NCI-H146 (cell line): ENCODE results near the gene DCC.

ENCODE experiments used
- DNase-seq: peaks from one replicate; lab custom pipeline; 2025; lab: John Stamatoyannopoulos, UW

Gene DCC

DNA sequence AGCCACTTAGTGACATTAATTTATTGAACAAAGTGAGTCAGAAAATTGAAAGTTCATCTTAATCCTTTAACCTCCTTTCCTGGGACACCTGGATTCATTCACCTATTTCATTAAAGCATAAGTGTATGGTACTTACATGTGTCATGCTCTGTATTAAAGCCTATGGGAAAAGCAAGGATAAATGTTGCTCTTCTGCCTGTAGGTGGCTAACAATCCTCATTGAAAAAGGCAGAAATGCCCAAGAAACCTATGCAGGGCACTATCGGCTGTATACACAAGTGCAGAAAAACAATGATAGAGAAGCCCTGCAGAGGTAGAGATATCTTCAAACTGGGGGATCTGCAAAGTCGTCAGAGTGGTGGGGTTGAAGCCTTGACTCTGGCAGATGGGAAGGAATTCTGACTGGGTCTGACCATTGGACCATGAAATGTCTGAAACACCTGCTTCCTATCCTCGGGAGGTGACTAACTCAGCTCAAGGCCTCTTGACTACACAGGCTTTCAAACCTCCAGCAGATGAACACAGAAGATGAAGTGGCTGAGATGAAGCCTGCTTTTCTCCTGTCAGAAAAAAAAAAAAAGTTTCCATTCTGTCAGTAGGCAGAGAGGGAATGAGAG, 83.1 kb downstream of the DCC start:
- DNase-seq: peak; percentile 49

DNA sequence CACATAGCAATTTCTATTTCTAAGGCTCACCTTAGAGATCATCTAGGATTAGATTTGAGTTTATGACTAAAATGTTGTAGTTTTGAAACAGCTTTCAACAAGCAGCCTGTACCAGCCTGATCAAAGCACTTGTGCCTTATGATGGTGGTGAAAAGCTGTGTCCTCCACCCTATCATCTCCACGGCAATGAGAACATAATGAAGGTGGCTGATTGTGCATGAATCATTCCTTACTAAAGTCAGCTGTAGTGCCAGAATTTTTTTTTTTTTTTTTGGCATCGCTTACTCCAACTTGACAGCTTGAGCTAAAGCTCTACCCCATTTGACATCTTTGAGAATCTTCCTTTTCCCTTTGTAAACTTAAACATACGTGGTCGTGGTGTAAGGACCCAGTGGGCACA, 86.0 kb downstream of the DCC start:
- DNase-seq: peak; percentile 51

DNA sequence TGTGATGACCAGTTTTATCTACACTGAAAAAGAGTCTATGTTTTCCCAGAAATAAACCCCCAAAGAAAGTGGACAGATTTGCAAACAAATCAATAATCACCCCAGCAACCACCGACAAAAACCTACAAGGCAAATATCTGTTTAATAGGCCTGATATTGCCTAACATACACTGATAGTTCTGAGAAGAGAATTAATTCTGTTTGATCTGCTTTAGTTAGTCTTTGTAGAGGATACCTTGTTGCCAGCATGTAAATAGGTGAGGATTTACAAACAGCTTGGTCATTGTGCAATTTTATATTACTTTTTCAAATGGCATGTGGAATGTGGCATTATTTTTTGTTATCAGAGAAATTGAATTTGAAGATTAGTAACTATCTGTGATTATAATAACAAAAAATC, 86.5 kb downstream of the DCC start:
- DNase-seq: peak; percentile 51

DNA sequence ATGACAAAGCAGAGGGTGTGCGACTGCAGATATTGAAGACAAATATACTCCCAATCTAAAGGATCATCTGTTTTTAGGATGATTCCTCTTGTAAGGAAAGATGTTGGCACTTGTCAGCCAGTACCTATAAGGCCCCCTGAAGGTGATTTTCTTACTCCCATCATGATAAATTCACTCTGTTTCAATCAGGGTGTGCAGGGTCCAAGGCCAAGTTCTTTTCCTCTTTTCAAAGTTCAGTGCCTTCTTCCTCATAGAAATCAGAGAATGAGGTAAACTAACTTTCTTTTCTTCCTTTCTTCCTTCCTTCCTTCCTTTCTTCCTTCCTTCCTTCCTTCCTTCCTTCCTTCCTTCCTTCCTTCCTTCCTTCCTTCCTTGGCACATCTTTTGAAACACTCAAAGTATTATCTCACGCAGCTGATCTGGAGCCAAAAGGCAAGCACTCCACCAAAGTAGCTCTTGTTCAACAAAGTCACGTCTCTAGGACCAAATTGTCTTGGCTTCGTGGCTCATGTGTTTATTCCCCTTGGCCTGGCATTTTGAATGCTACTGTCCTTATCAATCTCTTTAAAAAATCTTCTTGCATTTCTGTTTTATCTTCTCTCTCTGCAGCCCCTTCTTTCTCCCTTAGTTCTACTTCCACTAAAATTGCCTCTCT, 87.7 kb downstream of the DCC start:
- DNase-seq: no peak

DNA sequence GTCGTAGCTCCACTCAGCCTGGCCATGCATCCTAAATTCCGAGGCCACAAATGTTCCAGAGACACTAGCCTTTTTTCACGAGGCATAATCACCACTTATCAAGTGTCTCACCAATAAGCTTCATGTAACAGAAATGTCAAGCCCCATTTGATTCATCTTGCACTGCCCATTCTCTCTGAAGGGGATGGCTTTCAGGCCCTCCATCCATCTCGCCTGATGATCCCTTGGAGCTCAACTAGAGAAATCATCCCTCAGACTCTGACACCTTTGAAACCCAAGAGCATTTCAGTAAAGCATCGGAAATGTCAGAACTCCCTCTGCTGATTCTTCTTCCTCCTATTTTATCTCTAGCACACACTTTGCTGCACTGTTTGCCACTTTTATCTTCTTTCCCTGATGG, 91.7 kb downstream of the DCC start:
- no peak for DNase-seq

DNA sequence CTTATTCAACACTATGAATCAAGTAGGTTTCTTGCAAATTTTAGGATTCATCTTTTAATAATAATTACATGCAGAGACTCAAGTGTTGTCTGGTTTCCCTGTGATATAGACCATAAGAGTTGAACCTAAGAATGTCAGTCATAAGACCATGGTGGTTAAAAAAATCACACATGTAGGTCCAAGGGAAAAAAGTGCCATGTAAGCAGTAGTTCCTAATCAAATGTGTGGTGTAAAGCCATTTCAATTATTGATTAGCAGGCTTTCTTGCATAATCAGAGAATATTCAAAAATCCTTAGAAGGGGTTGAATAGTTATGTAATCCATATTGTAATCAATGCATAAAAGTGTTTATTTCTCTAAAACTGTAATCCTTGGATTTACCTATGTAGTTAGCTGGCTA, 93.8 kb downstream of the DCC start:
- no peak for DNase-seq

DNA sequence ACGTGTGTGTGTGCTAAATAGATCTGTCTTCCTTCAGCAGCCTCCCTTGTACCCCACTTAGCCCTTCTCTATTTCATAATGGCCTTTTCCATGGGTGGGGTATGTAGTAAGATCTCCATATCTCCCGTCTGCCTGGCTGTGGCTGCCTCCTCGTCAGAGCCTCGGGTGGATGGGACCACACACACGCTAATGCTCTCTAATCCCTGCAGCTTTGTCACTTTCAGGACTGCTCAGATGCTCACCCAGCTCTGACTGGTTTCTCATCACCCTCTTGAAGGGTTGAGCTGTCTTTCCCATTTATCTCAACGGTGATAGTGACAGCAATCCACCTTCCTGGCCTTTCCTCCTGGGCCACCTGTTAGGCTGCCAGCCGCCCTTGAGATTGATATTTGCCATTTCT, 95.3 kb downstream of the DCC start:
- DNase-seq: no peak

DNA sequence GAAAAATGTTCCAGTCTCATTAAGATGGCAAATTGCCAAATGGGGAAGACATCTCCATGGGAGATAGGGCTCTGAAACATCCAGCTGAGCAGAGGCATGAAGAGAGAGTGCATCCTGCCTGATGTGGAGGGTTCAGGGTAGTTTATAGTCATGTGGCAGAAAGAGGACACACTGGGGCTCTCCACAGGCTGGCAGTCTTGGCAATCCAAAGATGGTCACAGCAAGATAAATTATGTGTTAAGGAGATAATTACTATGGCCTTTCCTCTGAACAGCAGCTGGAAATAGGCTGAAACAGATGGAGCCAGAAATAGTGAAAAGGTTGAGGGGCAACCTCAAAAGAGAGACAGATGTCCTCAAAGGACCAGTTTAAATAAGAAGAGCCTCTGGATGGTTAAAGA, 97.2 kb downstream of the DCC start:
- peak; percentile 50 for DNase-seq

DNA sequence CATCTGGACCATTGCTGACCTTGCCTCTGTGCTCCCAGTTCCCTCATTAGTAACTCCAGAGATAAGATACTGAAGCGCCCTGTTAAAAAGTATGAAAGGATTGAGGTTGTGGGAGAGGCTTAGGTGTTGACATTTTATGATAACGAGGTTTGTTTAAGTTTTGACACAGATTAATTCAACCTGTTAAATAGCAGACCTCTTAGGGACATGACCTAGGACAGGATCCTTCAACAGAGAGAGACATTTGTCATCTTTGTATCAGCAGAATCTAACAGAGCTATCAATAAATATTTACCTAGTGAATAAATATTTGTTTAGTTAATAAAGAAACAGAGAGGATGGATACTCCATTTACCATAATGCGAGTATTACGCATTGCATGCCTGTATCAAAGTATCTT, 99.5 kb downstream of the DCC start:
- peak; percentile 66 for DNase-seq

DNA sequence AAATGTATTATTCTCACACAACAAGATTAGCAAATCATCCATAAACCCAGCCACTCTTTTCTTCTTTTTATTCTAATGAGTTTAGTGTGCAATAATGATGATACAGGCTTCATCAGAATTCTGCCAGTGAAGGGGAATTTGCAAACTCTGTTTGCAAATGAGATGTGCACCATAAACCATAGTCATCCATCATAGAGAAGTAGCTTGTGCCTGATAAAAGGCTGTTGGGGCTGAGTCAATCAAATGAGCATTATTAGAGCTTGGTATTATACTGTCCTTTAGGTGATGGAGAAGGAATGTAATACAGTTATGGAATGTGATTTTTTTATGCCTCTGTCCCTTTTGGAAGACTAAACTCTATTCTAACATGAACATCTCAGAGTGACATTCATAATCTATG, 101.8 kb downstream of the DCC start:
- DNase-seq: no peak

DNA sequence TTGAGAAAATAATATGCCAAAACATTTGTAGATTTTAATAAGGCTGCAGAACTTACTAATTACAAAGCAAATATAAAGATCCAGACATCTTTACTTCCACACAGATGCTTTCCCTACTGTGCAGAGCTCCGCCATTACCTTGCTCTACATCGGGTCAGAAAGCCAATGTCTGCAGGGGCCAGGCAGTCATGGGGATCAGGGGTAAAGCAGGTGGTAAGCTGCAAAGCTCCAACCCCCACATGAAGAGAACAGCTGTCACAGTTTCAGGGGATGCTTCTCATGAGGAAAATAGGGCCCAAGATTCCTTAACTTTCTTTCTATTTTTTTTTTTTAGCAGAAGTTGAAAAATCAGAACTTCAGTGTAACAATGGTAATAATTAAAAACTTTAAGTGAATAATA, 102.7 kb downstream of the DCC start:
- no peak for DNase-seq

DNA sequence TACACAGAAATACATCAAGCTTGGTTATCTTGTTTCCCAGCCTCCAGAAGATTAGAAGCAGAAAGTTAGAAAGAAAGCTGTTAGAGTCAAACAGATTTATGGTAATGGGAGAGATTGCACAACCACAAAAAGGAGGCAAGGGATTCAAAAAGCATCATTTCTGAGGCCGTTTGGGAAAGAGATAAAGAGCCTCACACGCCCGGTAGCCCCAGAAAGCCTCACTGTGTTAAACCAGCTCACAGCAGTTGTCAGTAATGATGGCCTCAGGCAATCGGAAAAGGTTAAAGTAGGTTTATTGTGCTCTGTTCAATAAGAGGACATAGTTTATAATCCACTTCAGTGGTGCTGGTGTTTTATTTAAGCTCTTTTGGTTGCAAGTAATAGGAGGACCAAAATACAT, 111.3 kb downstream of the DCC start:
- DNase-seq: peak; percentile 44

DNA sequence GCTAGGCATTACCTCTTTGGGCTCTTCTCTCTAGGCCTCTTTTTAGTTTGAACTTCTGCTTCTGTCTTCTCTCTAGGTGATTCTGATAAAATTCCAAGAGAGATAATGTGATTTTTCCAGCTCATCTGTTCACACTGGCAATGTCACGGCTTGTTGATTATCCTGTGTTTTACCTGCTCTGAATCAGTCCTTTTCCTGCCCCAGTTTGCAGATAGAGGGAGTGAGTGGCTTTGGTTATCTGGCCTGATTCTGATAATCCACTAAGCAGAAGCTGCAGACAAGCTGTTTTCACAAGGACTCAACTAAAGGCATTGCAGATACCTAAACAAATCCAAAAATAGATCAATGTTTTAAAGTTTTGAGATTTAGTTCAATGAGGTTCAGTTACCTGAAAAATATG, 111.9 kb downstream of the DCC start:
- no peak for DNase-seq

DNA sequence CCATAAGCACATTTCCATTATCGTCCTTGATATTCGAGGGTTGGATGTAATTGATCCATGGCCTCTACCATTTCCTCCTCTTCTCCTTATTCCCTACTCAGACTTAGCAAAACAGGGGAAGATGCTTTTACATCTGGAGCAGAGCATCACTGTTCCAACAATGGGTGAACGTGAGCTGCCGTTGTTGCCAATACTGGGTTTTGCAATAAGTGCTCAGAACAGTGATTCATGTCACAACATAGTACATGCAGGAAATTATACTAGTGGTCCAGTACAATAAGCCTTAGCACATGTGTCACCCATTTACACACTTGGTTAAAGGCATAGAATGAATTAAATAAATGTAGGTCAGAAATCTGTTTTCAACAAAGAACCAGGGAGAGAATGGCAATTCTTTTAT, 112.4 kb downstream of the DCC start:
- DNase-seq: no peak

DNA sequence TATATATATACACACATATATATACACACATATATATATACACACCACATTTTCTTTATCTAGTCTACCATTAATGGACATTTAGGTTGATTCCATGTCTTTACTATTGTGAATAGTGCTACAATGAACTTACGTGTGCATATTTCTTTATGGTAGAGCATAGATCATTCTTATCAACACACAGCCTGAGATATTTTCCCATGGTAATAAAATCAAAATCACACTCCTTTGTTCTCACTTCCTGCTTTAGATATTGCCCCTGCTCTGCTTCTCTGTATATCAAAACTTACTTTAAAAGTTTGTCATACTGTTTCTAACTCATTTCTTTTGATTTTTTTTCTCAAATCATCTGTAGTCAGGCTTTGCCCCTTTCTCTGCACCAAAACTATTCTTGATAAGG, 119.9 kb downstream of the DCC start:
- no peak for DNase-seq

DNA sequence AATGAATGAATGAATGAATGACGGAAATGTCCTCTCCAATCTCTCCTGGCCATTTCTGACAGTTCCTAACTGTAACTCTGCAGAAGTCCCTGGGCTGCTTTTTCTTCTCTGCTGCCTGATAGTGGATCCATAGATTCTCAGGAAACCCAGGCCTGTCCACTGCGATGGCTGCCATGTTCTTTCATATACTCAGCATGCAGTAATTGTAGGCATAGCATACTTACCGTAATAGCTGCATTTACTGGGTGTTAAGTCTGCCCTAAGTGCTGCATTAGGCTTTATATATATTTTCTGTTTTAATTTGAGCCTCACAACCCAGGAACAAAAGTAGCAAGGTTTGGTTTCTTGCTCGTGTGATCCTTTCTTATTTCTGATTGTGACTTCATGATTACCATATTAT, 122.9 kb downstream of the DCC start:
- DNase-seq: no peak

DNA sequence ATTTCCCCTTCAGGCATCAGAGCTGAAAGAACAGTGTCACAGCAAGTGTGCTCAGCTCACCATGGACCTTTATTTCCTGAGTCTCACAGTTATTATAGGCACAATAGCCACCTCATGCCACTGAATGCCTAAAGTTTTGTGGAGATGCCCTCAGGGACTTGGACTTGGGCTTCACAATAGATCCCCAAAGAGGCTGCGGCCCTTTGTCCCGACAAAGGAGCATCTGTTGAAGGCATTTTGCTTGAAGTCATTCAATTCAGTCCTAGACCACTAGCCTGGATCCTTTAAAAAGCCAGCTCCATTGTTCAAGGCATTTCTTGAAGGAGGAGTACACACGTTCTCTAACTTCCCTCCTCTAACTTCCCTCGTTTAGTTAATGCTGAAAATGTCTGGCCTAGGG, 125.4 kb downstream of the DCC start:
- peak; percentile 22 for DNase-seq

DNA sequence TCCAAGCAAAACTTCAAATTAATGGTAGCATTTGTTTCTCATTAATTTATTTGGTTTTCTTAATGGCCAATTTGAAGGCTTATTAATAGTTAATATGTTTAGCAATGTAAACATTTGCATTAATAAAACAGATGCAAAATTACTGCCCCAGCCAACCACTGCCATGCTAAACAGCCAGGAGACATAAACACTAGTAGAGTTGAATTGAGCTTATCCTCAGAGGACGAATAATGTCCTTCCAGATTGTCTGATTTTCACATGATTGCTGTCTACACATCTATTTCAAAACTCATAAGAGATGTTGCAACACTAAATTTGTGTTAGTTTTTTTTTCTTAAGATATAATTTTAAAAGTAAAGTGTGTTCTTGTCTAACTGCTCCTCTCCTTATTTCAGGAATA, 128.5 kb downstream of the DCC start:
- DNase-seq: no peak

DNA sequence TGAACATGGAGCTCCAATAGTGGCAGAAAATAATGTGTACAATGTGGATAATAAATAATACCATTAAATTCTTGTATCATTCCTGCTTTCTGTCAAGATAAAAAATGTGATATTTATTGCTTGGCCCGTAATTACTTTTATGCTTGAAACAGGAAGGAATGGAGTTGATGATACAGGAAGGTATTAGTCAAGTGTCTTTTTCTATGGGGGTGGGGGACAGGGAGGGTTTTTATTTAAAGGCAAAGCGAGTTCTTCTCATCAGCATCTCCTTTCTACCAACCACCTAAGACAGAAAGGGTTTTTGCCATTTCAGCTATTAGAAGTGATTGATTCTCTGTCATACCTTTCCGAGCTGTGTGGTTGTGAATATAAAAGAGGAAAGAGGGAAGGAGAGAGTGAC, 135.3 kb downstream of the DCC start:
- DNase-seq: no peak

DNA sequence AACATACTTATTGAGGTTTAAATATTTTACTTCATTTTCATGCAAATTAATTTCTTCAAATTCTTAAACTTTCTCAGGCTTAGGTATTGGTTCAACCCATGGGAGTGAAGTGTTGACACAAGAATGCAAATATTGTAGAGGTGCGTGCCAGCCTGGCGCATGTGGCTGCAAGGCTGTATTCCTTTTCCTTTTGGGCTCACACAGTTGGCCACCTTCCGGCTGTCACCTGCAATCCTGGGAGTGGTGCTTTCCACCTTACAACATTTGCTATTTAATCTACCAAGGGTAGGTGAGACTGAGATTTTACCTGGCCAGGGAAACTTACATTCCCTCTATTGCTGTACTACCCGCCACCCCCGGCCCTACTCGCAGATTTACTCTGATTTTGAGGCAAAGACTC, 141.1 kb downstream of the DCC start:
- no peak for DNase-seq

DNA sequence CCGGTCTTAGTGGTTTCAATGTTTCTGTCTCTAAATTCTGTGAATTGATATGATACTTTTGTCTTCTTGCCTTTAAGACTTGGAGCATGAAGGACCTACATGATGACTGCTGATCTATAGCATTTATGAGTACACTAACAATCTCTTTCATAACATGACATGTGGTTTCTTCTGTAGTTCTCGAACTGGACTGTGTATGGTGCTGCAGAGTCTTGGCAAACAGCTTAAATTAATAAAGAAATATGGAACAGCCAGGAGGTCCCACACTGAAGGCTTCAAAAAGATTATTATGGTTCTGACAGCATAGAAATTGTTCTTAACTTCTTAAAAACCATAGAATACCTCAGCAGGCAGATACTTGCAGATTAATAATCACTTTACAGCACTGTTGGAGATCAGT, 145.0 kb downstream of the DCC start:
- DNase-seq: no peak

DNA sequence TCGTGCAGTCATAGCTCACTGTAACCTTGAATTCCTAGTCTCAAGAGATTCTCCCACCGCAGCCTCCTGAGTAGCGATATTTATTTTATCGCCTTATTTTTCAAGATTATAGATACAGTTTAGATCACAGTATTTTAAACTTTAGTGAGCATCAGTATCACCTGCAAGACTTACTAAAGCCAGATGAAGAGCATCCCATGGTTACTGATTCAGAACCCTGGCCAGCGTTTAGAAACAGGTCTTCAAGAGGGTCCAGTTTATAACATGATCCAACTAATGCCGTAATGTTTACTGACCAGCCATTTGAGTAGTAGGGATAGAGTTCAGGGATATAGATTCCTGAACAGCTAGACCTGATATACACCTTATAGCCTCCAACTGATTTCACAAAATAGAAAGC, 146.1 kb downstream of the DCC start:
- no peak for DNase-seq

DNA sequence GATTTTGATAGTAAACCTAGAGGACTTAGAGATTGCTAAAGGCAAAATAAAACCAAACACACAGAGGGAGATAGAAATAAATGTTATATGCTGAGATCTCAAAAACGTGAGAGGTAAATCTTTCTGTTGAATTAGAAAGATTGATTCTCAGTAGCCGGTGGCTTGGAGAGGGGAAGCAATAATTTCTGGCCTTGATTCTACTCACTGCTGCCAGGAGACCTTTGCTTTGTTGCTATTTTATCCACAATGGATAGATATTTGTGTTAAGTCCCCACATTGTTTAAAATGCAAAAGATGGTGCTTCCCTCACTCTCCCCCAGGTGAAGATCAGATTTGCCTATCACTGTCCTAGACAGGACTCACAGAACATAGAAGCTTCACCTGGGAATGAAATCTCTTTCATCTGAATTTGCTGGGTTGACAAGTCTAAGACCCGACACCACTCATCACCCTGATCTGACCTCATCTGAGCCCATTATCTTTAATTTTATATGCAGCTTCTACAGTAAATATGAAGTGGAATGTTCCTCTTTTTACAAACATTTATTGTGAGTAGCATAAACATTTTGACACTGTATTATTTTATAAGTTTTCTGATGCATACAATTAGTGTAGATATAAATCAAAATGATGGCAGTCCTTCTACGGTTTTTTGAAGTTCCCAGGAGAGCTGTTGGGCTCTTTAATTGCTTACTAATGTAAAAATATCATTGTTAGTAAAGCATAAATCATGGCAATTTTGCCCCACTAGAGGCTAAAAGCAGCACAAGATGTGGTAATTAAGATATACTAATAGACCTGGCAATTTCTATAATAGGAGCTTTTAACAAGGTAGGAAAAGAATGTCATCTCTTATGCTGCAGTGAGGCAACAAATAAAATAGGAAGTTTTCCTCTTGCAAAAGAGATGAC, 149.7 kb downstream of the DCC start:
- DNase-seq: no peak
